GM18517 (cell line): ENCODE results near the gene DNAJB8.

Source experiments
- ATAC-seq: cut with Tn5 transposase; IDR thresholded peaks from one replicate; pipeline ENCODE4 v1.9.1; 2021; ENCODE audit warnings: mild to moderate bottlenecking, moderate library complexity; ENCODE audit not compliant: unreplicated experiment

The DNAJB8 gene

GRCh38 chr3:128415200-128415772 lies 51.4 kb downstream of the DNAJB8 start:
- no peak for ATAC-seq

- no peak for ATAC-seq
Observed at GRCh38 chr3:128413413-128414205, 53.1 kb downstream of the DNAJB8 start.

- ATAC-seq, result no peak
Observed at GRCh38 chr3:128413003-128413370, 53.7 kb downstream of the DNAJB8 start.
